Measurements from ENCODE around the gene SH2B3.
"Not testable (repeated sequence)": the region's sequence is repeated elsewhere in the genome, so short reads cannot be mapped to it uniquely, and the experiment has no call there.

SH2B3 gene

GRCh38 chr12:111450676-111451075 is 45.0 kb downstream of the SH2B3 start:
- in situ Hi-C loops (cut with HindIII; ENCODE audit: low pct_ligation_motif_present, low pct_unique_long_range_greater_than_20kb, low sequenced_read_pairs) = no loop called here
- no peak for DNase-seq

GRCh38 chr12:111451232-111451631 is 45.5 kb downstream of the SH2B3 start:
- in situ Hi-C loops (cut with HindIII; ENCODE audit: low pct_ligation_motif_present, low pct_unique_long_range_greater_than_20kb, low sequenced_read_pairs) = no loop called here

GRCh38 chr12:111451649-111452129 is 46.0 kb downstream of the SH2B3 start:
- peak; percentile 70 for DNase-seq

More at GRCh38 chr12:111451232-111451631, 45.5 kb downstream of the SH2B3 start:
- DNase-seq = no peak

GRCh38 chr12:111453071-111453989 is 47.6 kb downstream of the SH2B3 start:
- DNase-seq = no peak
- in situ Hi-C loops (cut with HindIII; ENCODE audit: low pct_ligation_motif_present, low pct_unique_long_range_greater_than_20kb, low sequenced_read_pairs) = no loop called here

More at GRCh38 chr12:111451649-111452129, 46.0 kb downstream of the SH2B3 start:
- in situ Hi-C loops (cut with HindIII; ENCODE audit: low pct_ligation_motif_present, low pct_unique_long_range_greater_than_20kb, low sequenced_read_pairs) = no loop called here

GRCh38 chr12:111454311-111454710 is 48.6 kb downstream of the SH2B3 start:
- no peak for DNase-seq
- in situ Hi-C loops (cut with HindIII; ENCODE audit: low pct_ligation_motif_present, low pct_unique_long_range_greater_than_20kb, low sequenced_read_pairs) = no loop called here

GRCh38 chr12:111454716-111455447 is 49.2 kb downstream of the SH2B3 start:
- DNase-seq = no peak
- in situ Hi-C loops (cut with HindIII; ENCODE audit: low pct_ligation_motif_present, low pct_unique_long_range_greater_than_20kb, low sequenced_read_pairs) = no loop called here

- no peak for DNase-seq
- in situ Hi-C loops (cut with HindIII; ENCODE audit: low pct_ligation_motif_present, low pct_unique_long_range_greater_than_20kb, low sequenced_read_pairs) = no loop called here
Observed at GRCh38 chr12:111455448-111456320, 50.0 kb downstream of the SH2B3 start.

- in situ Hi-C loops (cut with HindIII; ENCODE audit: low pct_ligation_motif_present, low pct_unique_long_range_greater_than_20kb, low sequenced_read_pairs) = no loop called here
Observed at GRCh38 chr12:111457071-111457470, 51.3 kb downstream of the SH2B3 start.

GRCh38 chr12:111457577-111457976 is 51.9 kb downstream of the SH2B3 start:
- DNase-seq = no peak
- in situ Hi-C loops (cut with HindIII; ENCODE audit: low pct_ligation_motif_present, low pct_unique_long_range_greater_than_20kb, low sequenced_read_pairs) = no loop called here

More at GRCh38 chr12:111457071-111457470, 51.3 kb downstream of the SH2B3 start:
- DNase-seq = no peak

- in situ Hi-C loops (cut with HindIII; ENCODE audit: low pct_ligation_motif_present, low pct_unique_long_range_greater_than_20kb, low sequenced_read_pairs) = no loop called here
- DNase-seq = no peak
Observed at GRCh38 chr12:111458546-111459172, 52.9 kb downstream of the SH2B3 start.

GRCh38 chr12:111460111-111460510 is 54.4 kb downstream of the SH2B3 start:
- in situ Hi-C loops (cut with HindIII; ENCODE audit: low pct_ligation_motif_present, low pct_unique_long_range_greater_than_20kb, low sequenced_read_pairs) = not testable (repeated sequence)

GRCh38 chr12:111462210-111462769 is 56.6 kb downstream of the SH2B3 start:
- in situ Hi-C loops (cut with HindIII; ENCODE audit: low pct_ligation_motif_present, low pct_unique_long_range_greater_than_20kb, low sequenced_read_pairs) = no loop called here
- DNase-seq = peak; percentile 51

More at GRCh38 chr12:111460111-111460510, 54.4 kb downstream of the SH2B3 start:
- DNase-seq = not testable (repeated sequence)

- in situ Hi-C loops (cut with HindIII; ENCODE audit: low pct_ligation_motif_present, low pct_unique_long_range_greater_than_20kb, low sequenced_read_pairs) = no loop called here
- no peak for DNase-seq
Observed at GRCh38 chr12:111467092-111467856, 61.6 kb downstream of the SH2B3 start.

GRCh38 chr12:111467857-111468241 is 62.1 kb downstream of the SH2B3 start:
- in situ Hi-C loops (cut with HindIII; ENCODE audit: low pct_ligation_motif_present, low pct_unique_long_range_greater_than_20kb, low sequenced_read_pairs) = no loop called here
- DNase-seq = no peak

GRCh38 chr12:111469401-111469800 is 63.7 kb downstream of the SH2B3 start:
- in situ Hi-C loops (cut with HindIII; ENCODE audit: low pct_ligation_motif_present, low pct_unique_long_range_greater_than_20kb, low sequenced_read_pairs) = no loop called here
- DNase-seq = no peak

GRCh38 chr12:111471236-111471635 is 65.5 kb downstream of the SH2B3 start:
- DNase-seq = no peak
- in situ Hi-C loops (cut with HindIII; ENCODE audit: low pct_ligation_motif_present, low pct_unique_long_range_greater_than_20kb, low sequenced_read_pairs) = no loop called here

- in situ Hi-C loops (cut with HindIII; ENCODE audit: low pct_ligation_motif_present, low pct_unique_long_range_greater_than_20kb, low sequenced_read_pairs) = no loop called here
- DNase-seq = peak; percentile 16
Observed at GRCh38 chr12:111482462-111482861, 76.7 kb downstream of the SH2B3 start.
